ENCODE data around the gene GDF9.

GDF9 gene

DNA sequence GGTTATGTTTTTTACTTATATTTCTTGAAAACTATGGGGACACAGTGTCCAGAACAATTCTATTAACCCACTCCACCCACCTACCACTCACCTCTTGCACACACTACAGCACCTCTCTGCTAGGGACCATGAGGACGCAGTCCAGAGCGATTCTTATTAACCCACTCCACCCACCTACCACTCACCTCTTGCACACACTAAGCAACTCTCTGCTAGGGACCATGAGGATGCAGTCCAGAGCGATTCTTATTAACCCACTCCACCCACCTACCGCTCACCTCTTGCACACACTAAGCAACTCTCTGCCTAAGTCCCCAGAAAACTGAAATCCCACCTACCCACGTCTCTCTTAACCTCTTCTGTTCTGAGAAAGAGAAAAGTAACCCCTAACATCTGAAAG is 33.7 kb downstream of the GDF9 start:
- H3K4me3 ChIP-seq (replicated peaks in 1 of 2; ENCODE audit: low read depth in 2 of 2, low read length in 2 of 2), result no peak overlapping the region
- DNase-seq (ENCODE audit: low read depth in 2 of 2), result no peak
- TF ChIP-seq, protein P1, sequence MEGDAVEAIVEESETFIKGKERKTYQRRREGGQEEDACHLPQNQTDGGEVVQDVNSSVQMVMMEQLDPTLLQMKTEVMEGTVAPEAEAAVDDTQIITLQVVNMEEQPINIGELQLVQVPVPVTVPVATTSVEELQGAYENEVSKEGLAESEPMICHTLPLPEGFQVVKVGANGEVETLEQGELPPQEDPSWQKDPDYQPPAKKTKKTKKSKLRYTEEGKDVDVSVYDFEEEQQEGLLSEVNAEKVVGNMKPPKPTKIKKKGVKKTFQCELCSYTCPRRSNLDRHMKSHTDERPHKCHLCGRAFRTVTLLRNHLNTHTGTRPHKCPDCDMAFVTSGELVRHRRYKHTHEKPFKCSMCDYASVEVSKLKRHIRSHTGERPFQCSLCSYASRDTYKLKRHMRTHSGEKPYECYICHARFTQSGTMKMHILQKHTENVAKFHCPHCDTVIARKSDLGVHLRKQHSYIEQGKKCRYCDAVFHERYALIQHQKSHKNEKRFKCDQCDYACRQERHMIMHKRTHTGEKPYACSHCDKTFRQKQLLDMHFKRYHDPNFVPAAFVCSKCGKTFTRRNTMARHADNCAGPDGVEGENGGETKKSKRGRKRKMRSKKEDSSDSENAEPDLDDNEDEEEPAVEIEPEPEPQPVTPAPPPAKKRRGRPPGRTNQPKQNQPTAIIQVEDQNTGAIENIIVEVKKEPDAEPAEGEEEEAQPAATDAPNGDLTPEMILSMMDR (IDR thresholded peaks at IDR 0.05; ENCODE audit: low read depth, low read length), result no peak

DNA sequence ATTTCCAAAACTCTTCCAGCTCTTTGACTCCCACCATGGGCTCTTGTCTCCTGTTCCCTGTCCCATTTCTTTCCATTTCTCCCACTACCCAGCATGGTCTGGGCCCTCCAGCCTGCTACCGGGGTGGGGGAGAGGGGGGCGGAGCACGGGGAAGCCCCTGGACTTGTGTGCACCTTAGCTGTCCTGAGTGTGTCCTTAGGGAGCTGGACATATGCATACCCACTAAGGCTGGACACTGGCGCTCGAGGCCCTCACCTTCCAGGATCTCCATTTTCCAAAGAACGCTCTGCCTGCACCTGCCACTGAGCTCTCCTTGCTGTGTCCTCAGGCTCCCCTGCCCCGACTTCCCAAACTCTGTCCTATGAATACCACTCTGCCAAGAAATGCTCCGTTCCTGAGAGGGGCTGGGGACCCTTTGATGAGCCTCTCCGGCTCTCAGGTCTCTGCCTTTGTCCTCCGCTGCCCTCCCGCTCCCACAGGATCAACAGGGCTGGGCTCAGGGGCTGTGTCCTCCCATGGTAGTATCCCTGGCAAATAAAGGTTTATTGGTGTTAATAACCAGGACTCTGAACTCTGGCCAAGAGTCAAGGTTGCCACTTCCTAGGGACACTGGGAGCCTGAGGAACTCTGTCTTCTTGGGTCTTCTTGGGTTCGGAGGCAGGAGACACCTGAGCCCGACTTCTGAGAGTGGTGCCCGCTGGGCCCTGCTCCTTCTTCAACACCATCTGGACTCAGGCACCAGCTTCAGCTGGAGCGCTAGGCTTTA is 35.0 kb downstream of the GDF9 start:
- DNase-seq (ENCODE audit: low read depth in 2 of 2), result no peak
- TF ChIP-seq, protein P1 (IDR thresholded peaks at IDR 0.05; ENCODE audit: low read depth, low read length), result no peak
- H3K4me3 ChIP-seq (replicated peaks in 1 of 2; ENCODE audit: low read depth in 2 of 2, low read length in 2 of 2), result peak overlapping the region; percentile 53 to 69

DNA sequence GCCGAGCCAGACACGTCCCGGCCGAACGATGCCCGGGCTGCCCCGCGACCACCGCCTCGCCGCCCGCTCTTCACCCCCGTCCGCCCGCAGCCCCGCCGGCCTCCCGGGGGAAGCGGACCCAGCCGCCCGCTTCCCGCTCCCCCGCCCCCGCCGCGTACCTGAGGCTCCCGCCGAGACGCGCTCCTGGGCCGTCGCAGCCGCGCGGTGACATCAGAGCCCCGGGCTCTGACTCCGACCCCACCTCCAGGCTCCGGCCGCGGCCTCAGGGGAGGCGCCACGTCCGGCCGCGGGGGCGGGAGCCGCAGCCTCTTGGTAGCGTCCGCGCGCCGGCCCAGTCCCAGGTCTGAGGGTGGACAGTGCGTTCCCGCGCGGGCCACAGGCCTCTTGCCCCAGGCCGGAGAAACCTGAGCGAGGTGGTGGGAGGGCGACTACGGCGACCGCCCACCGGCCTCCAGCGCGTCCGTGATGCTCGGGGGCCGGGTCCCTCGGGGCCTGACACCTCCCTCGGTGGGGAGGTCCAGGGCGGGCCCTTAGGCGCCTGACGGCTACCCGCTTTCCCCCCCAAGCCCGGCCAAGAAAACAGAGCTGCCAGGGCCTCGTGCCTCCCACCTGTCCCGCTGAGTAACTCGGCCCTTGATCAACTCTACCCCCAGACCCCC is 35.7 kb downstream of the GDF9 start, which contains the start of gene SHROOM1:
Gene SHROOM1 (minus strand): TSS at position 212 of the 659 bp plus-strand sequence. CDS start 4,507 bp downstream, outside the sequence.
- H3K4me3 ChIP-seq (replicated peaks in 1 of 2; ENCODE audit: low read depth in 2 of 2, low read length in 2 of 2), result peak within 1 kb of the TSS; percentile 53 to 69
- TF ChIP-seq, protein P1 (IDR thresholded peaks at IDR 0.05; ENCODE audit: low read depth, low read length), result no peak
- peak; percentile 55 to 57 for DNase-seq (ENCODE audit: low read depth in 2 of 2)

DNA sequence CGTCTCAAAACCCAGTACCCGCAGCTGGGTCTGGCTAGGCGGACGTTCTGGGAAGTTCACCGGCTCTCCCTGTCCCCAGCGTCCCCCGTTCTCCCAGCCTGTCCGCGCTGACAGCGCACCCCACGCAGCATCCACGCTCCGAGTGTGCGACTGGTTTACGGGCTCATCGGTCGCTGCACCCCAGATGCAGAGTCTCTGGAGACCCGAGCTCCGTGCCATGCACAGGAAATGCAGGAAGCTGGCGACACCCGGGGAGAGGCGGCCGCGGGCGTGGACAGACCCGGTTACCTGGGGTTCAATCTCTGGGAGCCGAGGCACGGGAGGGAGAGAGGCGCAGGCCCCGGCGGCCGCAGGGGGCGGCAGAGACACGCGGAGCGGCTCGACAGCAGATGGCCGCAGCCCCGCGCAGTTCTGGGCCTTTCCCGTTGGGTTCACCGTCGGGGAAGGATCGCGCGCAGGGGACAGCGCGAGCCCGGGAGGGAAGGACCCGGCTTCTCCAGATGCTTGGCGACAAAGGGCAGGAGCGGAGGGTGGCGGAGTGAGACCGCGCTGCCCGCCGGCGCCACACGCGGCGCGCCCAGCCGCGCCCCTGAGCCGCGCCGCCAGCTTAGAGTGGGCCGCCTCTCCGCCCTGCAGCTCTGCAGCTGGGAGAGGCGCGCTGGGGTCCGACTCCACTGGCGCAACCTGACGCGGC is 36.4 kb downstream of the GDF9 start:
- DNase-seq (ENCODE audit: low read depth in 2 of 2), result peak; percentile 65 to 68
- TF ChIP-seq, protein P1 (IDR thresholded peaks at IDR 0.05; ENCODE audit: low read depth, low read length), result peak; percentile 74
- H3K4me3 ChIP-seq (replicated peaks in 1 of 2; ENCODE audit: low read depth in 2 of 2, low read length in 2 of 2), result peak overlapping the region; percentile 53 to 69

DNA sequence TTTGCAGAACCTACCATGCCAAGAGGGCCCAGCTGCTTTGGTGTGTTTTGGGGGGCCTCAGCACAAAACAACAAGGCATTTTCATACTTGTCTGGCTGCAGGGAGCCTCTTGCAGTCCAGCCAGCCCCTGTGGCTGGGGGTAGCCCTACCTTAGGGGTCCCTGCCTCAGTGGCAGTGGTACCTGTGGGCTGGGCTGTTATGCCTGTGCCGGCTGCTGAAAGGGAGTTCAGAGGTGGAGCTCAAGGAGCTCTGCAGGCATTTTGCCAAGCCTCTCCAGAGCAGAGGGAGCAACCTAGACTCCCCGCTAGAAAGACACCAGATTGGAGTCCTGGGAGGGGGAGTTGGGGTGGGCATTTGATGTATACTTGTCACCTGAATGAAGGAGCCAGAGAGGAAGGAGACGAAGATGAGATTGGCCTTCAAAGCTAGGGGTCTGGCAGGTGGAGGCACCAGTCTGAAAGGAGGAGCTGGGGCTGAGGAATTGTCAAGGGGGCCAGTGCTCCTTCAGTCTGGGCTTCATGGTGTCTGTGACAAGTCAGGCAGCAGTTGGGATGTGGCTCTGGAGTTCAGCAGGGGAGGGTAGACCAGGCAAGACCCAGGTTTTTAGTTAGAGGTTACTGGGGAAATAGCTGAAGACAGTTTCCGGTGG is 37.3 kb downstream of the GDF9 start:
- no peak for DNase-seq (ENCODE audit: low read depth in 2 of 2)
- TF ChIP-seq, protein P1 (IDR thresholded peaks at IDR 0.05; ENCODE audit: low read depth, low read length), result no peak
- H3K4me3 ChIP-seq (replicated peaks in 1 of 2; ENCODE audit: low read depth in 2 of 2, low read length in 2 of 2), result peak overlapping the region; percentile 53 to 69

DNA sequence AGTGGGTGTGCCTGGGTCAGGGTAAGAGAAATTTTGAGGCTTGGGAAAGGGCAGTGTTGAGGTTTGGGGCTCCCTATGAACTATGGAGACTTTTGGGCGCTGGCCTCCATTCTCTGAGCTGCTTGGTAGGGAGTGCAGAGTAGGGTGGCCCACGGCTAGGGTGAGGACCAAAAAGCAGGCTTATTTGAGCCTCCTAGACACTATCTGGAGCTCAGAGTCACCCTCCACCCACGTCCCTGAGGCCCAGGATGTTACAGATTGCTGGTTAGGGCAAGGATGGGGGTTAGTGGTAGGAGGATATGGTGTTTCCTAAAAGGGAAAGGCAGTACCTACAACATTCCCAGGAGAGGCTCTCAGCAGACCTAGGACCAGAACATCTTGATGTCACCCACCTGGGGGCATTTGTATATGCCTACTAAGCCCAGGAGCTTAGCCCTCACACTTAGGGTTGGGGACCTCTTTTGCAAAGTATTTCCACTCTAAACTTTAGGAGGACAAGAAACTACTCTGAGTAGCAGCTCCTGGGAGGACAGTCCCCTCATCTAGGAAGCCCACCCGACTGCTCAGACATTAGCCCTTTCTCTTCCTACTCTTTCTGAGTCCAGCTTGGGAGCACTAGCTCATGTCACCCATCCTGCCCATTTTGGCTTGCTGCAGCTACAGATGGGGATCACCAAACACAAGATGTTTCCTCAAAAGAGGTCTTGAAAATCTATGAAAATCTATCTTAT is 38.2 kb downstream of the GDF9 start:
- TF ChIP-seq, protein P1 (IDR thresholded peaks at IDR 0.05; ENCODE audit: low read depth, low read length), result no peak
- DNase-seq (ENCODE audit: low read depth in 2 of 2), result no peak
- no peak overlapping the region for H3K4me3 ChIP-seq (replicated peaks in 1 of 2; ENCODE audit: low read depth in 2 of 2, low read length in 2 of 2)

All from cardiac fibroblast (primary cell).